OCI-LY1 (cell line): ENCODE data around the gene SLC7A6OS.

Source experiments
- CTCF ChIP-seq: fragments of 200-600 bp; sonication (generic), shearing (Covaris generic); IDR thresholded peaks from 2 replicates; pipeline ENCODE4 v1.5.1; 2017; ENCODE audit warnings: mild to moderate bottlenecking, antibody characterized with exemption, low read length, moderate library complexity, mixed read lengths
- EZH2 ChIP-seq: fragments of 200-600 bp; sonication (generic), shearing (Covaris generic); IDR thresholded peaks from 2 replicates; pipeline ENCODE4 v1.8.0; 2017; ENCODE audit warnings: borderline replicate concordance, mixed run types, mild to moderate bottlenecking, antibody characterized with exemption, low read length, moderate library complexity, mixed read lengths

GRCh38 chr16:68252383-68252782, 58.4 kb downstream of the SLC7A6OS start:
- TF ChIP-seq CTCF (no peak), EZH2 (no peak)
